HPDE6-E6E7 (cell line): ENCODE data around the gene MTM1.

ENCODE experiments used
- DNase-seq: peaks from one replicate; pipeline ENCODE4 v3.0.0; 2011; ENCODE audit warnings: missing footprints; ENCODE audit errors: extremely low spot score

Gene MTM1

DNA sequence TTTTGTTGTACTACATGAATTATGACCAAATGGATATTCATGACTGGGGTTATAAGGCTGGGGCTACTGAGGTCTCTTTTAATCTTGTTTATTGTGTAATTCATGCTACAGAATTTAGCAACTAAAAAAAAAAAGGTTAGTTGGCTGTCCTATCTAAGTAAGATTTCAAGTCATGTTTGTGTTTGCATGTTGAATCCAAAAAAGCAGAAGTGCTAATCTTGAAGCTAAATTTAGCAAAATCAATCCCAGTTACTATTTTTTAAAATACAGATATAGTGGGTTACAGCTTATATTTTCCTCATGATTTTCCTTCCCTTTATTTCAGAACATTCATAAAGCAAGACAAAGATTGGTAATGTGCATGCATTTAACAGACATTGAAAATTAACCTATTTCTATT lies 144.2 kb downstream of the MTM1 start:
- no peak for DNase-seq

DNA sequence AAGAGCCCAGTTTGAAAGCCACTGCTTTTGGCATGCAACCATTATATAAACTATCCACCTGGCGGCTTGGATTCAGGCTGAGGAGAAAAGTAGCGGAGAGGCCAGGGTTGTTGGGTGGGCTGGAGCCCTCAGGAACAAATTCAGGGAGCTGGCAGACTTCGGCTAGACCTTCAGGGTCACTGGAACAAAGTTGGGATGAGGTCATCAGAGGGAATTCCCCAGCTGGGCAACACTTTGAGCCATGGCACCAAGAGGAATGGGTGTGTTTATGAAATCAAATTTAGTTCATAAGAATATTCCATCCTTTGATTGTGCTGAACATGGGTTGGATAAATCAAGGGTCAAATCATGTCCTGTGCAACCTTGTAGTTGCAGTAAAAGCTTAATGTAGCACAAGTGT lies 146.8 kb downstream of the MTM1 start:
- DNase-seq: no peak

DNA sequence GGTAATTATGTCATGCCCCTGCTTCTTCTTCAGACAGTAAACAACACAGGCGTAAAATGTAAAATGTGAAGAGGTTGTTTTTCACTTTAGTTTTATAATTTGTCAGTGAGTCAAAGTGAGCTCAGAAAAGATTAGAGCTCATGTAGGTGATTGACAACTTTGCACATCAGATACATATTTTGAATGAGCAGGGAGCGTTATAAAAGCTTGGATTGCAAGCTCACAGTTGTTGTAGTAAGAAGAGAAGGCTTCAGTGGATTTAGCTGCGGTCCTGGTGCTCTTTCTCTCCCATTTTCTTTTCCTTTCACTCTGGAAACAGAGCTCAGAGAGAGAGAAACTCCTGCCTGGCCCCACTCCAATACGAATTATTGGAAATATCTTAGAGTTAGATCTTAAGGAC lies 151.2 kb downstream of the MTM1 start:
- no peak for DNase-seq
